Measurements from ENCODE around the gene EIPR1. TPM values are rescaled to one million over a fixed set of nuclear protein-coding genes. Genes with fewer than 3 reads are reported as not detected.
A peak's percentile ranks its signal among the peaks of the same experiment; 100 is the strongest.

The EIPR1 gene
- total RNA-seq, 1 donor from 2014 or later, result 10.9 TPM

- no peak for DNase-seq (ENCODE audit: low spot score)
Observed at GRCh38 chr2:3278521-3279218, 98.9 kb downstream of the EIPR1 start.

GRCh38 chr2:3277748-3278520, 99.7 kb downstream of the EIPR1 start:
- no peak for ATAC-seq
- no peak for DNase-seq (ENCODE audit: low spot score)

More at GRCh38 chr2:3278521-3279218, 98.9 kb downstream of the EIPR1 start:
- no peak for ATAC-seq

GRCh38 chr2:3277050-3277747, 100.4 kb downstream of the EIPR1 start:
- no peak for DNase-seq (ENCODE audit: low spot score)
- ATAC-seq, result no peak

GRCh38 chr2:3272761-3273160, 104.9 kb downstream of the EIPR1 start:
- ATAC-seq (no peak), DNase-seq (ENCODE audit: low spot score) (no peak)

- no peak for DNase-seq (ENCODE audit: low spot score)
- no peak for ATAC-seq
Observed at GRCh38 chr2:3270095-3270478, 107.5 kb downstream of the EIPR1 start.

- DNase-seq (ENCODE audit: low spot score) (peak; percentile 12), ATAC-seq (no peak)
Observed at GRCh38 chr2:3269425-3270094, 108.1 kb downstream of the EIPR1 start.

- DNase-seq (ENCODE audit: low spot score), result peak; percentile 28
- ATAC-seq, result no peak
Observed at GRCh38 chr2:3268705-3269029, 109.0 kb downstream of the EIPR1 start.

GRCh38 chr2:3267869-3268704, 109.5 kb downstream of the EIPR1 start:
- ATAC-seq, result peak; percentile 29
- peak; percentile 39 for DNase-seq (ENCODE audit: low spot score)

- no peak for ATAC-seq
- DNase-seq (ENCODE audit: low spot score), result peak; percentile 19
Observed at GRCh38 chr2:3266925-3267867, 110.4 kb downstream of the EIPR1 start.

GRCh38 chr2:3265981-3266924, 111.4 kb downstream of the EIPR1 start:
- ATAC-seq, result no peak
- DNase-seq (ENCODE audit: low spot score), result peak; percentile 24

- DNase-seq (ENCODE audit: low spot score), result peak; percentile 18
- no peak for ATAC-seq
Observed at GRCh38 chr2:3265471-3265870, 112.1 kb downstream of the EIPR1 start.

GRCh38 chr2:3264010-3264744, 113.4 kb downstream of the EIPR1 start:
- DNase-seq (ENCODE audit: low spot score), result peak; percentile 41
- ATAC-seq, result peak; percentile 65

GRCh38 chr2:3263487-3263886, 114.1 kb downstream of the EIPR1 start:
- ATAC-seq, result no peak
- DNase-seq (ENCODE audit: low spot score), result peak; percentile 30

GRCh38 chr2:3262437-3263388, 114.9 kb downstream of the EIPR1 start:
- DNase-seq (ENCODE audit: low spot score), result no peak
- ATAC-seq, result no peak

GRCh38 chr2:3261511-3261910, 116.1 kb downstream of the EIPR1 start:
- ATAC-seq (no peak), DNase-seq (ENCODE audit: low spot score) (peak; percentile 28)

- DNase-seq (ENCODE audit: low spot score) (peak; percentile 32), ATAC-seq (no peak)
Observed at GRCh38 chr2:3260959-3261358, 116.7 kb downstream of the EIPR1 start.

All from left lobe of liver (tissue), 2 donors.